Esophagus squamous epithelium (tissue), 4 donors: ENCODE measurements around the gene WWC1.

Source experiments
- CTCF ChIP-seq, 6 experiments: fragments of 450-650 bp in 4 of 6; fragments of 200-600 bp in 2 of 6; sonication (generic) in 2 of 6; IDR thresholded peaks; one replicate each; pipeline ENCODE4 v1.5.1; 2016 to 2019; ENCODE audit warnings: antibody characterized with exemption in 6 of 6, mild to moderate bottlenecking in 4 of 6, moderate library complexity in 4 of 6
- POLR2A ChIP-seq, 4 donors: fragments of 450-650 bp; IDR thresholded peaks; one replicate each; pipeline ENCODE4 v1.6.1; 2017; ENCODE audit warnings: antibody characterized with exemption in 4 of 4, mild to moderate bottlenecking in 4 of 4, moderate library complexity in 3 of 4

- TF ChIP-seq POLR2A (IDR thresholded peaks at IDR 0.05) (no peak), CTCF (IDR thresholded peaks at IDR 0.05) (no peak)
Measured at GRCh38 chr5:168339109-168339771, 47.8 kb downstream of the WWC1 start.
